ENCODE measurements around the gene FOXP1. TPM values are rescaled to one million over a fixed set of nuclear protein-coding genes. Genes with fewer than 3 reads are reported as not detected.

Gene FOXP1
- total and polyA plus RNA-seq, 2 of the 13 experiments (the other 11 are each of a cell fraction or from before 2014, with no cell fraction given), result 40.4 to 59.0 TPM

- peak; percentile 79 for TF ChIP-seq PAXIP1 (CRISPR knock-in tag; conservative IDR thresholded peaks at IDR 0.05)
- TF ChIP-seq NAIF1 (CRISPR knock-in tag; IDR thresholded peaks at IDR 0.05; ENCODE audit: borderline replicate concordance), result 0 out of 2 replicates have a peak, but pooled peaks have one; percentile 45
- TF ChIP-seq ZNF570 (CRISPR knock-in tag; IDR thresholded peaks at IDR 0.05; ENCODE audit: borderline replicate concordance), result no peak
- no peak for TF ChIP-seq KLF12 (CRISPR knock-in tag; IDR thresholded peaks at IDR 0.05; ENCODE audit: borderline replicate concordance)
- TF ChIP-seq ZNF264 (CRISPR knock-in tag; IDR thresholded peaks at IDR 0.05), result no peak
- no peak for TF ChIP-seq GLI4 (CRISPR knock-in tag; IDR thresholded peaks at IDR 0.05; ENCODE audit: borderline replicate concordance)
- TF ChIP-seq, protein P1, sequence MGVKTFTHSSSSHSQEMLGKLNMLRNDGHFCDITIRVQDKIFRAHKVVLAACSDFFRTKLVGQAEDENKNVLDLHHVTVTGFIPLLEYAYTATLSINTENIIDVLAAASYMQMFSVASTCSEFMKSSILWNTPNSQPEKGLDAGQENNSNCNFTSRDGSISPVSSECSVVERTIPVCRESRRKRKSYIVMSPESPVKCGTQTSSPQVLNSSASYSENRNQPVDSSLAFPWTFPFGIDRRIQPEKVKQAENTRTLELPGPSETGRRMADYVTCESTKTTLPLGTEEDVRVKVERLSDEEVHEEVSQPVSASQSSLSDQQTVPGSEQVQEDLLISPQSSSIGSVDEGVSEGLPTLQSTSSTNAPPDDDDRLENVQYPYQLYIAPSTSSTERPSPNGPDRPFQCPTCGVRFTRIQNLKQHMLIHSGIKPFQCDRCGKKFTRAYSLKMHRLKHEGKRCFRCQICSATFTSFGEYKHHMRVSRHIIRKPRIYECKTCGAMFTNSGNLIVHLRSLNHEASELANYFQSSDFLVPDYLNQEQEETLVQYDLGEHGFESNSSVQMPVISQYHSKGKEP (CRISPR knock-in tag; IDR thresholded peaks at IDR 0.05), result no peak
- TF ChIP-seq, protein P2, sequence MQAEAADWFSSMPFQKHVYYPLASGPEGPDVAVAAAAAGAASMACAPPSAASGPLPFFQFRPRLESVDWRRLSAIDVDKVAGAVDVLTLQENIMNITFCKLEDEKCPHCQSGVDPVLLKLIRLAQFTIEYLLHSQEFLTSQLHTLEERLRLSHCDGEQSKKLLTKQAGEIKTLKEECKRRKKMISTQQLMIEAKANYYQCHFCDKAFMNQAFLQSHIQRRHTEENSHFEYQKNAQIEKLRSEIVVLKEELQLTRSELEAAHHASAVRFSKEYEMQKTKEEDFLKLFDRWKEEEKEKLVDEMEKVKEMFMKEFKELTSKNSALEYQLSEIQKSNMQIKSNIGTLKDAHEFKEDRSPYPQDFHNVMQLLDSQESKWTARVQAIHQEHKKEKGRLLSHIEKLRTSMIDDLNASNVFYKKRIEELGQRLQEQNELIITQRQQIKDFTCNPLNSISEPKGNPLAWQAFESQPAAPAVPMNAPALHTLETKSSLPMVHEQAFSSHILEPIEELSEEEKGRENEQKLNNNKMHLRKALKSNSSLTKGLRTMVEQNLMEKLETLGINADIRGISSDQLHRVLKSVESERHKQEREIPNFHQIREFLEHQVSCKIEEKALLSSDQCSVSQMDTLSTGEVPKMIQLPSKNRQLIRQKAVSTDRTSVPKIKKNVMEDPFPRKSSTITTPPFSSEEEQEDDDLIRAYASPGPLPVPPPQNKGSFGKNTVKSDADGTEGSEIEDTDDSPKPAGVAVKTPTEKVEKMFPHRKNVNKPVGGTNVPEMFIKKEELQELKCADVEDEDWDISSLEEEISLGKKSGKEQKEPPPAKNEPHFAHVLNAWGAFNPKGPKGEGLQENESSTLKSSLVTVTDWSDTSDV (CRISPR knock-in tag; IDR thresholded peaks at IDR 0.05), result no peak
- no peak for TF ChIP-seq U2AF1 (optimal IDR thresholded peaks at IDR 0.05; ENCODE audit: low read depth, low read length)
- no peak for TF ChIP-seq ZNF678 (CRISPR knock-in tag; IDR thresholded peaks at IDR 0.05)
- TF ChIP-seq, protein P3, sequence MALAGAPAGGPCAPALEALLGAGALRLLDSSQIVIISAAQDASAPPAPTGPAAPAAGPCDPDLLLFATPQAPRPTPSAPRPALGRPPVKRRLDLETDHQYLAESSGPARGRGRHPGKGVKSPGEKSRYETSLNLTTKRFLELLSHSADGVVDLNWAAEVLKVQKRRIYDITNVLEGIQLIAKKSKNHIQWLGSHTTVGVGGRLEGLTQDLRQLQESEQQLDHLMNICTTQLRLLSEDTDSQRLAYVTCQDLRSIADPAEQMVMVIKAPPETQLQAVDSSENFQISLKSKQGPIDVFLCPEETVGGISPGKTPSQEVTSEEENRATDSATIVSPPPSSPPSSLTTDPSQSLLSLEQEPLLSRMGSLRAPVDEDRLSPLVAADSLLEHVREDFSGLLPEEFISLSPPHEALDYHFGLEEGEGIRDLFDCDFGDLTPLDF (CRISPR knock-in tag; IDR thresholded peaks at IDR 0.05), result no peak
- no peak for TF ChIP-seq PTBP1 (IDR thresholded peaks at IDR 0.05; ENCODE audit: low read depth, low read length, poor library complexity, severe bottlenecking)
- TF ChIP-seq CTCF (CRISPR knock-in tag; IDR thresholded peaks at IDR 0.05), result no peak
- TF ChIP-seq EP300 (IDR thresholded peaks at IDR 0.05; ENCODE audit: low read depth in 2 of 2, low read length in 2 of 2), result peak in 1 of 2 experiments; percentile 85; a peak in 2 of 4 replicates
- TF ChIP-seq EP300 (CRISPR knock-in tag; IDR thresholded peaks at IDR 0.05; ENCODE audit: borderline replicate concordance), result peak; percentile 65; the same call in 1 of the 2 replicates
- peak; percentile 64 for TF ChIP-seq HDAC2 (CRISPR knock-in tag; IDR thresholded peaks at IDR 0.05)
- no peak for TF ChIP-seq CBX5 (CRISPR knock-in tag; IDR thresholded peaks at IDR 0.05; ENCODE audit: borderline replicate concordance)
Observed at GRCh38 chr3:71254281-71255057, 329.1 kb downstream of the FOXP1 start (continued).
